GM12801 (cell line): ENCODE results near the gene LAMA5.

Experiments
- CTCF ChIP-seq: IDR thresholded peaks from one replicate; pipeline ENCODE4 v1.5.1; 2011; ENCODE audit warnings: control low read depth; ENCODE audit not compliant: insufficient read length; ENCODE audit errors: extremely low read depth

LAMA5 gene

GRCh38 chr20:62411479-62412193 lies 44.5 kb upstream of the LAMA5 start:
- TF ChIP-seq CTCF, result no peak

- no peak for TF ChIP-seq CTCF
These were observed 43.8 kb upstream of the LAMA5 start for GRCh38 chr20:62410746-62411478.

- TF ChIP-seq CTCF, result no peak
These were observed 43.0 kb upstream of the LAMA5 start for GRCh38 chr20:62409931-62410745.

- TF ChIP-seq CTCF, result no peak
These were observed 42.2 kb upstream of the LAMA5 start for GRCh38 chr20:62409086-62409853.

GRCh38 chr20:62408640-62409039 lies 41.5 kb upstream of the LAMA5 start:
- TF ChIP-seq CTCF, result no peak

GRCh38 chr20:62408055-62408454 lies 40.9 kb upstream of the LAMA5 start:
- TF ChIP-seq CTCF, result no peak
